ENCODE measurements around the gene AGAP1. TPM values are rescaled to one million over a fixed set of nuclear protein-coding genes. Genes with fewer than 3 reads are reported as not detected.

AGAP1 gene
- total RNA-seq, 1 donor from 2014 or later = 47.2 TPM

DNA sequence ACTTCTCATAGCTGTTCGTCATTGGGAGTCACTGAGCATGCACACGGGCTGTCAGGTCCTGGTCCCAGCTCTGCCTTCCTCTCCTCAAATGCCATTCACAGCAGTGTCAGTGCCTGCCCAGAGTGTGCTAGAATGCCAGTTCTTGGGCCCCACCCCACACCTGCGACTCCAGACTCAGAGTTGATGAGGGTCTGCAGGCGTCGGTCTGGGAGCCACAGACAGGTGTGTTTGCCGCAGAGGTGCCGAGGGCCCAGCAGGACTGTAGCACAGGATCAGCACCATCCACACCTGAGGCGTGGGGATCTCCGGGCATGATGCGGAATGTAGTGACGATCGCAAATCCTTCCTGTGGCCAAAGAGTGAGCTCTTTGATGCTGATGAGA, 56.5 kb downstream of the AGAP1 start:
- H3K9me3 Mint-ChIP-seq (ENCODE audit: low read depth) = no peaks in the 10 kb centered on the region
- TF ChIP-seq, protein P1, sequence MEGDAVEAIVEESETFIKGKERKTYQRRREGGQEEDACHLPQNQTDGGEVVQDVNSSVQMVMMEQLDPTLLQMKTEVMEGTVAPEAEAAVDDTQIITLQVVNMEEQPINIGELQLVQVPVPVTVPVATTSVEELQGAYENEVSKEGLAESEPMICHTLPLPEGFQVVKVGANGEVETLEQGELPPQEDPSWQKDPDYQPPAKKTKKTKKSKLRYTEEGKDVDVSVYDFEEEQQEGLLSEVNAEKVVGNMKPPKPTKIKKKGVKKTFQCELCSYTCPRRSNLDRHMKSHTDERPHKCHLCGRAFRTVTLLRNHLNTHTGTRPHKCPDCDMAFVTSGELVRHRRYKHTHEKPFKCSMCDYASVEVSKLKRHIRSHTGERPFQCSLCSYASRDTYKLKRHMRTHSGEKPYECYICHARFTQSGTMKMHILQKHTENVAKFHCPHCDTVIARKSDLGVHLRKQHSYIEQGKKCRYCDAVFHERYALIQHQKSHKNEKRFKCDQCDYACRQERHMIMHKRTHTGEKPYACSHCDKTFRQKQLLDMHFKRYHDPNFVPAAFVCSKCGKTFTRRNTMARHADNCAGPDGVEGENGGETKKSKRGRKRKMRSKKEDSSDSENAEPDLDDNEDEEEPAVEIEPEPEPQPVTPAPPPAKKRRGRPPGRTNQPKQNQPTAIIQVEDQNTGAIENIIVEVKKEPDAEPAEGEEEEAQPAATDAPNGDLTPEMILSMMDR (IDR thresholded peaks at IDR 0.05; ENCODE audit: unreplicated experiment) = no peak
- H3K27me3 Mint-ChIP-seq = no peaks in the 10 kb centered on the region
- no peak overlapping the region for H3K4me3 Mint-ChIP-seq (ENCODE audit: low read depth)
- H3K27ac Mint-ChIP-seq = no peak overlapping the region
- peaks cover 8% of the 10 kb centered on the region for H3K4me1 Mint-ChIP-seq (ENCODE audit: low read depth)
- H3K36me3 Mint-ChIP-seq (ENCODE audit: insufficient read depth) = no peaks in the 10 kb centered on the region
- DNase-seq (ENCODE audit: low spot score, unreplicated experiment) = no peak

DNA sequence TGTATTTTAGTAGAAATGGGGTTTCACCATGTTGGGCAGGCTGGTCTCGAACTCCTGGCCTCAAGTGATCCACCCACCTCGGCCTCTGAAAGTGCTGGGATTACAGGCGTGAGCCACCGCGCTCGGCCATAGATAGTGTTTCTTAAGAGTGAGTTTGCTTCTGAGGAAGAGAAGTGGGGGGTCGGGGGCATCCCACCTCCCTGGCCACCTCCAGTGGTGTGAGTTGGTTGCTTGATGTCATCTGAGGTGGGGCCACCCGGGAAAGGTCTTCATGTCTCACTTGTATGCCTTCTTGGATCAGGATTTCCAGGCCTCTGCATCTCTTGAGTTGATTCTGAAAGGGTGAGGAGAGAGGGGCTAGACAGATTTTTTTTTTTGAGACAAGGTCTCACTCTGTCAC, 57.1 kb downstream of the AGAP1 start:
- H3K27ac Mint-ChIP-seq = peak overlapping the region; percentile 67
- DNase-seq (ENCODE audit: low spot score, unreplicated experiment) = no peak
- no peak overlapping the region for H3K4me3 Mint-ChIP-seq (ENCODE audit: low read depth)
- peaks cover 12% of the 10 kb centered on the region for H3K4me1 Mint-ChIP-seq (ENCODE audit: low read depth)
- no peaks in the 10 kb centered on the region for H3K27me3 Mint-ChIP-seq
- H3K36me3 Mint-ChIP-seq (ENCODE audit: insufficient read depth) = no peaks in the 10 kb centered on the region
- TF ChIP-seq, protein P1 (IDR thresholded peaks at IDR 0.05; ENCODE audit: unreplicated experiment) = no peak
- H3K9me3 Mint-ChIP-seq (ENCODE audit: low read depth) = no peaks in the 10 kb centered on the region

DNA sequence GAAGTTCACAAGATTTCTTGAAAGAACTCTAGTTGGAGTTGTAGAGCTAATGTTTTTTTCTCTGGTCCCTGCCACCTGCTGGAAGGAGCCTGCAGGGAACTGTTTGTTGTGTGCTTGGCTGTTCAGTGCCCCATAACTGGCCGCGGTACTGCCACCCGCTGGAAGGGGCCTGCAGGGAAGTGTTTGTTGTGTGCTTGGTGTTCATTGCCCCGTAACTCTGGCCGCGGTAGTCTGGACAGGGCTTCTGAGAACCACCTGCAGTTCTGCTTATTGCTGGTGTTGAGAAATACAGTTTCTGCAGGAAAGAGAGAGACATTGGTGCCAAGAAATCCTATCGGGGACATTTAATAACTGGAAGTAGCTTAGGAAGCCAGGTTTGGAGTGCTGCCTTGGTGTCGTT, 58.1 kb downstream of the AGAP1 start:
- DNase-seq (ENCODE audit: low spot score, unreplicated experiment) = peak; percentile 30
- Mint-ChIP-seq H3K4me1 (ENCODE audit: low read depth) (peaks cover 12% of the 10 kb centered on the region), H3K9me3 (ENCODE audit: low read depth) (no peaks in the 10 kb centered on the region), H3K27ac (peak overlapping the region; percentile 25), H3K4me3 (ENCODE audit: low read depth) (no peak overlapping the region), H3K36me3 (ENCODE audit: insufficient read depth) (no peaks in the 10 kb centered on the region), H3K27me3 (no peaks in the 10 kb centered on the region)
- TF ChIP-seq, protein P1 (IDR thresholded peaks at IDR 0.05; ENCODE audit: unreplicated experiment) = peak; percentile 50

DNA sequence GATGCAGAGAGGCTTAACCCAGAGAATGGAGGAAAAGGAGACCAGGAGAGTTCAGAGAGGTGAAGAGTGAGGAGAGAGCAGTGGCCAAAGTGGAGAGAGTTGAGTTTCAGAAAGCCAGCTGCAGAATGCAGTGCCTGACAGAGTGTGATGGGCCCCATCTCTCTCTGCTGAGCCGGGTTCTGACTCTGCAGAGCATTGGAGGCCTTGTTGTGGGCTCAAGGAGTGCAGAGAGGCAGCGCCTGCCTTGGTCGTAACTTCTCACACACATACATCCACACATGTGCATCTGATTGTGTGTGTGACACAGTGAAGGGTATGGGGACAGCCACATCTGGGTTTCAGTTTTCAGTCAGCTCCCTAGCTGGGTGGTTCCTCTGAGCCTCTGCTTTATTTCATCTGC, 58.8 kb downstream of the AGAP1 start:
- Mint-ChIP-seq H3K27ac (peak overlapping the region; percentile 60), H3K27me3 (no peaks in the 10 kb centered on the region)

DNA sequence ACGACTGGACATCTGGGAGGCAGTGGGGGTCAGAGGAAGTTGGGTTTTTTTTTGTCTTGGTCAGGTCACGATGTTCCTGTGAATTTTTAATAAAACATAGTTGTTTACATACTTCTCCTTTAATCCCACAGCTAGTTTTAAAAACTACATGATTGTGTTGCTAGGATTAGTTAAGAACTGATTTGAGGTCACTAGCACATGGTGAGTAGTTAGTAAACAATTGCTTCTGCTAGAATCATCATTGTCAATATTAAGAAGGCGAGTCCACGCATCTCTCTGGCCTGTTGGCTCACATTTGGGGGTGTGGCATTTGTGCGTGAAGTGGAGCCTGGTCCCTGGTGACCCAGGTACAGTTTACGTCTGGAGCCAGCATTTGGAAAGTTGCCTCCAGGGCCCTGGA, 59.4 kb downstream of the AGAP1 start:
- H3K27ac Mint-ChIP-seq = no peak overlapping the region

More for the DNA sequence above, 58.8 kb downstream of the AGAP1 start:
- DNase-seq (ENCODE audit: low spot score, unreplicated experiment) = no peak
- no peaks in the 10 kb centered on the region for H3K36me3 Mint-ChIP-seq (ENCODE audit: insufficient read depth)
- TF ChIP-seq, protein P1 (IDR thresholded peaks at IDR 0.05; ENCODE audit: unreplicated experiment) = no peak
- no peaks in the 10 kb centered on the region for H3K9me3 Mint-ChIP-seq (ENCODE audit: low read depth)
- H3K4me1 Mint-ChIP-seq (ENCODE audit: low read depth) = peaks cover 12% of the 10 kb centered on the region
- H3K4me3 Mint-ChIP-seq (ENCODE audit: low read depth) = no peak overlapping the region

More for the DNA sequence above, 59.4 kb downstream of the AGAP1 start:
- H3K4me1 Mint-ChIP-seq (ENCODE audit: low read depth) = peaks cover 10% of the 10 kb centered on the region
- TF ChIP-seq, protein P1 (IDR thresholded peaks at IDR 0.05; ENCODE audit: unreplicated experiment) = no peak
- H3K9me3 Mint-ChIP-seq (ENCODE audit: low read depth) = no peaks in the 10 kb centered on the region
- no peak for DNase-seq (ENCODE audit: low spot score, unreplicated experiment)
- H3K27me3 Mint-ChIP-seq = no peaks in the 10 kb centered on the region
- no peaks in the 10 kb centered on the region for H3K36me3 Mint-ChIP-seq (ENCODE audit: insufficient read depth)
- no peak overlapping the region for H3K4me3 Mint-ChIP-seq (ENCODE audit: low read depth)

Data from progenitor cell of endocrine pancreas (in vitro differentiated cells).